ENCODE measurements around the gene ZSCAN30.

The ZSCAN30 gene

GRCh38 chr18:35247412-35248249 lies 42.4 kb downstream of the ZSCAN30 start:
- DNase-seq (ENCODE audit: low read depth) = no peak
- no peak overlapping the region for H3K4me3 ChIP-seq (ENCODE audit: low read depth, low read length)
- TF ChIP-seq CTCF (IDR thresholded peaks at IDR 0.05; ENCODE audit: low read depth, low read length, missing control alignments) = no peak

- TF ChIP-seq CTCF (IDR thresholded peaks at IDR 0.05; ENCODE audit: low read depth, low read length, missing control alignments) = no peak
- no peak overlapping the region for H3K4me3 ChIP-seq (ENCODE audit: low read depth, low read length)
- DNase-seq (ENCODE audit: low read depth) = no peak
Measured at GRCh38 chr18:35246831-35247230, 43.2 kb downstream of the ZSCAN30 start.

GRCh38 chr18:35245719-35246317 lies 44.2 kb downstream of the ZSCAN30 start:
- no peak overlapping the region for H3K4me3 ChIP-seq (ENCODE audit: low read depth, low read length)
- TF ChIP-seq CTCF (IDR thresholded peaks at IDR 0.05; ENCODE audit: low read depth, low read length, missing control alignments) = no peak
- no peak for DNase-seq (ENCODE audit: low read depth)

- no peak for DNase-seq (ENCODE audit: low read depth)
- TF ChIP-seq CTCF (IDR thresholded peaks at IDR 0.05; ENCODE audit: low read depth, low read length, missing control alignments) = no peak
- H3K4me3 ChIP-seq (ENCODE audit: low read depth, low read length) = no peak overlapping the region
Measured at GRCh38 chr18:35244671-35245070, 45.4 kb downstream of the ZSCAN30 start.

- no peak for TF ChIP-seq CTCF (IDR thresholded peaks at IDR 0.05; ENCODE audit: low read depth, low read length, missing control alignments)
- H3K4me3 ChIP-seq (ENCODE audit: low read depth, low read length) = no peak overlapping the region
- DNase-seq (ENCODE audit: low read depth) = no peak
Measured at GRCh38 chr18:35242426-35242825, 47.6 kb downstream of the ZSCAN30 start.

GRCh38 chr18:35241448-35241804 lies 48.6 kb downstream of the ZSCAN30 start:
- no peak for TF ChIP-seq CTCF (IDR thresholded peaks at IDR 0.05; ENCODE audit: low read depth, low read length, missing control alignments)
- H3K4me3 ChIP-seq (ENCODE audit: low read depth, low read length) = peak overlapping the region; percentile 78
- DNase-seq (ENCODE audit: low read depth) = no peak
